ENCODE data around the gene LTF.

Gene LTF

GRCh38 chr3:46483825-46484224 lies 19.1 kb upstream of the LTF start:
- H3K9me3 Mint-ChIP-seq = no peaks in the 10 kb centered on the region
- H3K36me3 Mint-ChIP-seq = no peaks in the 10 kb centered on the region
- ATAC-seq (replicated peaks) (no peak), DNase-seq (no peak)
- H3K4me3 Mint-ChIP-seq = no peak overlapping the region
- no peak overlapping the region for H3K27ac Mint-ChIP-seq
- peaks cover 2 to 4% of the 10 kb centered on the region in 2 donors for H3K4me1 Mint-ChIP-seq
- peaks cover 10 to 34% of the 10 kb centered on the region in 2 donors for H3K27me3 Mint-ChIP-seq

GRCh38 chr3:46482632-46483350 lies 18.1 kb upstream of the LTF start:
- H3K4me1 Mint-ChIP-seq = no peaks in the 10 kb centered on the region
- H3K27ac Mint-ChIP-seq = no peak overlapping the region
- no peaks in the 10 kb centered on the region for H3K36me3 Mint-ChIP-seq
- no peak overlapping the region for H3K4me3 Mint-ChIP-seq
- ATAC-seq (replicated peaks) (no peak), DNase-seq (no peak)
- peaks cover 14 to 38% of the 10 kb centered on the region in 2 donors for H3K27me3 Mint-ChIP-seq
- H3K9me3 Mint-ChIP-seq = no peaks in the 10 kb centered on the region

DNA sequence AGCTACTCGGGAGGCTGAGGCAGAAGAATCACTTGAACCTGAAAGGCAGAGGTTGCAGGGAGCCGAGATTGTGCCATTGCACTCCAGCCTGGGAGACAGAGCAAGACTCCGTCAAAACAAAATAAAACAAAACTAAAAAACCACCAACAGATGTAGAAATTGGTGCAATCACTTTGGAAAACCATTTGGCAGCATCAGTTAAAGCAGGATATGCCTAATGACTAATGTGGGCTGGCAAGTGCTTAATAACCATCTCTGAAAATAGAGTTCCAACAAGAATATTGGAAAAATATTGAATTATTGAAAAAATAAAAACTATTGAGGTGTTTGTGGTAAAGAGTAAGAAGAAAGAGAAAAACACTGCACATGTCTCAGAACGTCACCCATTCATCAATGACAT lies 16.9 kb upstream of the LTF start:
- Mint-ChIP-seq H3K9me3 (no peaks in the 10 kb centered on the region), H3K27me3 (peaks cover 19 to 31% of the 10 kb centered on the region in 2 donors), H3K27ac (no peak overlapping the region), H3K4me3 (no peak overlapping the region), H3K4me1 (no peaks in the 10 kb centered on the region), H3K36me3 (no peaks in the 10 kb centered on the region)
- no peak for DNase-seq
- no peak for ATAC-seq (replicated peaks)

DNA sequence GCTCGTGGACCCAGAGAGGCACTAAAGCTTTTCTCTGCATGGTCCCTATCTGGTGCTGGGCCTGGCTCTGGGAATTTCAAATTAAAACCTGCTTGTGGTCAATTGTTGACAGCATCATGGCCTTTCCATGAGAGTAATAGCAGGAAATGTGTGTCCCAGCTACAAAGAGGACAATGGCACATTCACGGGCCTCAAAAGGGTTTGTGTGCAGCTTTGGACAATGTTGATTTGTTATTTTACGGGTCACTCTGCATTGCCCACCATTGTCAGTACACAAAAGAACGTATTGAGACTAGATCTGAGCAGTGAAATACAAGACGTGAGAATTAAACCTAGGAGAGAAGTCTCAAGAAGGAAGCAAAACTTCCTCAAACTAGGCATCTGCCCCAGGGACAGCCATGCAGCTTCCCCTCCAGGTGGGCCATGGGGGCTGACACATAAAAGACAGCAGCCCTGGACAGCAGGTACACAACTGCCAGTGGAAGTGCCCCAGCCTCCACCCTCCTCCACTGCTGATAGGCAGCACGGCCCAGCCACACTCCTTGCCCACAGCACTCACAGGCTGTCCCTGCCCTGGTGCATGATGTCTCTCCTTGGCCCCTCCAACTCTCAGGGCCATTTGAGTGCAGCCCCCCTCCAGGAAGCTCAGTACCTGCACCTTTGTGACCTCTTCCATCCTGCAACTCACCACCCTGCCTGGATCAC lies 15.9 kb upstream of the LTF start:
- Mint-ChIP-seq H3K27me3 (peaks cover 19 to 30% of the 10 kb centered on the region in 2 donors), H3K4me1 (no peaks in the 10 kb centered on the region), H3K9me3 (no peaks in the 10 kb centered on the region), H3K4me3 (no peak overlapping the region), H3K36me3 (peaks cover 0 to under 1% of the 10 kb centered on the region in 2 donors), H3K27ac (no peak overlapping the region)
- ATAC-seq (replicated peaks) (no peak), DNase-seq (no peak)

DNA sequence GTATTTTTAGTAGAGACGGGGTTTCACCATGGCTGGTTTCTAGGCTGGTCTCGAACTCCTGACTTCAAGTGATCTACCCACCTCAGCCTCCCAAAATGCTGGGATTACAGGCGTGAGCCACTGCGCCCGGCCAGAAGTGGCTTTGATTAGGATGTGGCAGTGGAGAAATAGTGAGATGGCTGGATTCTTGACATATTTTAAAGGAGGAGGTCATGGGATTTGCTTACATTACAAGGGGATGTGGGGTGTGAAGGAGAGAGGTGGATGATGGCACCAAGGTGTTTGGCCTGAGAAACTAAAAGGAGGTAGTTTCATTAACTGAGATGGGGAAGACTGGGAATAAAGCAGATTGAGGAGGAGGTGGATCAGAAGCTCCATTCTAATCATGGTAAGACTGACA lies 15.0 kb upstream of the LTF start:
- ATAC-seq (replicated peaks) (no peak), DNase-seq (no peak)
- Mint-ChIP-seq H3K27me3 (peaks cover 24 to 30% of the 10 kb centered on the region in 2 donors), H3K9me3 (peaks cover 6 to 9% of the 10 kb centered on the region in 2 donors), H3K27ac (no peak overlapping the region), H3K4me1 (no peaks in the 10 kb centered on the region), H3K36me3 (peaks cover 3% of the 10 kb centered on the region in 2 donors), H3K4me3 (no peak overlapping the region)

DNA sequence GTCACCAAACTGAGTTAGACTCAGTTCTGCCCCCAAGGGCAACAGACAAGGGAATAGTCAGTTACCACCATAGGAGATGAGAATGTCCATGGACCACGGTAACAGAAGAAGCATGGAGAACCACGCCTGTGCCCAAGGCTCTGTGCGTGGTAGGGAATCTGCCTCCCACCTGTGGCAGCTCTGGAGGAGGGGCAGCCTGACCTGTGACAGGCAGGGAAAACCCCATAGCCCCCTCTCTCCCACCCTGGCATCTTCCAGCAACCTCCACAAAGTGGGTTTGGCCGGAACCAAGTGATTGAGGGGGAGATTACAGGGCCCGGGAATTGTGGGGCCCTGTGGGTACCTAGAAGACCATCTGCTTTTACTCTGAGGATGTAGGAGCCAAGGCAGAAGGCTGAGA lies 14.3 kb upstream of the LTF start:
- Mint-ChIP-seq H3K9me3 (peaks cover 10 to 13% of the 10 kb centered on the region in 2 donors), H3K36me3 (peaks cover 6% of the 10 kb centered on the region in 2 donors), H3K4me1 (no peaks in the 10 kb centered on the region), H3K27me3 (peaks cover 24 to 36% of the 10 kb centered on the region in 2 donors), H3K27ac (no peak overlapping the region), H3K4me3 (no peak overlapping the region)
- DNase-seq = no peak
- ATAC-seq (replicated peaks) = no peak

DNA sequence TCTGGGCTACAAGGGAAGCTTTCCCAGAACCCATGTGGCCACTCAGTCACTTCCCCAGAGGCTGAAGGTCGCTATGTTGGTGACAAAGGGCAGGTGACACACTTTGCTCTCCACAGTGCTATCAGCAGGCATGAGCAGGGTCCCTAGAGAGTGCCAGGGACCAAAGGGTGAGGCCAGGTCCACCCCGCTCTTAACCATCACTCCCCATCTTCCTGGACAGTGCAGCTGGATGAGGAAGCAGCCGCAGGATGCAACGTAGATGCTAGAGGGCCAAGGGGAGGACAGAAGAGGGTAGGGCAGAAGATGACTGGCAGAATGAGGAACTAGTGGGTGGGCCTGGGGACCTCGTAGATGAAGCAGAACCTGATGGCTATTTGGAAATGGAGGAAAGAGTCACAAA lies 13.6 kb upstream of the LTF start:
- no peak for DNase-seq
- Mint-ChIP-seq H3K4me3 (no peak overlapping the region), H3K4me1 (no peaks in the 10 kb centered on the region), H3K27ac (no peak overlapping the region), H3K9me3 (peaks cover 11 to 13% of the 10 kb centered on the region in 2 donors), H3K27me3 (peaks cover 24 to 42% of the 10 kb centered on the region in 2 donors), H3K36me3 (peaks cover 6% of the 10 kb centered on the region in 2 donors)
- no peak for ATAC-seq (replicated peaks)

GRCh38 chr3:46477756-46478155 lies 13.1 kb upstream of the LTF start:
- DNase-seq = no peak
- H3K27me3 Mint-ChIP-seq = peaks cover 29 to 48% of the 10 kb centered on the region in 2 donors
- H3K9me3 Mint-ChIP-seq = peaks cover 11 to 13% of the 10 kb centered on the region in 2 donors
- no peak overlapping the region for H3K4me3 Mint-ChIP-seq
- peaks cover 6% of the 10 kb centered on the region in 2 donors for H3K36me3 Mint-ChIP-seq
- H3K27ac Mint-ChIP-seq = no peak overlapping the region
- no peak for ATAC-seq (replicated peaks)
- H3K4me1 Mint-ChIP-seq = no peaks in the 10 kb centered on the region

GRCh38 chr3:46477145-46477544 lies 12.4 kb upstream of the LTF start:
- H3K9me3 Mint-ChIP-seq = peaks cover 11 to 13% of the 10 kb centered on the region in 2 donors
- H3K36me3 Mint-ChIP-seq = peaks cover 6% of the 10 kb centered on the region in 2 donors
- peaks cover 30 to 50% of the 10 kb centered on the region in 2 donors for H3K27me3 Mint-ChIP-seq
- H3K4me1 Mint-ChIP-seq = no peaks in the 10 kb centered on the region
- H3K4me3 Mint-ChIP-seq = no peak overlapping the region
- H3K27ac Mint-ChIP-seq = no peak overlapping the region
- ATAC-seq (replicated peaks) = no peak
- DNase-seq = no peak

DNA sequence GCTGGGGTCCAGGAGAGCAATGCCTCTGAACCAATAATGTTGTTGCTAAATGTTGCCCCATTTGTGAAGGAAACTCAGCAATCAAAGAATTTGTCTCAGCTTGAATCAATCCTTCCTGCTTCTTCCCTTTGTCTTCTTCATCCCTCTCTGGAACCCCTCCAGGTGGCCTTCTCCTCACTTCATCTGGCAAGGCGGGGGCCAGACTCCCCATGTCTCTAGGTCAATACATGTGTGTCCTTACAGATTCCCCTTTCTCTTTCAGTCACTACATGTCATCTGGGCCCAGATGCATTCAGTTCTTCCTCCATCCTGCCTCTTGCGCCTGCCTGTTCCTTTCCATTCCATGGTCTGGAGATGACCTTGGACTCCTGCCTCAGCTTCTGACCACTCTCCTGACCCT lies 8.0 kb upstream of the LTF start:
- Mint-ChIP-seq H3K9me3 (peaks cover 11 to 13% of the 10 kb centered on the region in 2 donors), H3K36me3 (peaks cover 6% of the 10 kb centered on the region in 2 donors), H3K27me3 (peaks cover 21% of the 10 kb centered on the region in 2 donors), H3K4me1 (no peaks in the 10 kb centered on the region), H3K27ac (no peak overlapping the region), H3K4me3 (no peak overlapping the region)
- ATAC-seq (replicated peaks) = no peak
- DNase-seq = no peak

DNA sequence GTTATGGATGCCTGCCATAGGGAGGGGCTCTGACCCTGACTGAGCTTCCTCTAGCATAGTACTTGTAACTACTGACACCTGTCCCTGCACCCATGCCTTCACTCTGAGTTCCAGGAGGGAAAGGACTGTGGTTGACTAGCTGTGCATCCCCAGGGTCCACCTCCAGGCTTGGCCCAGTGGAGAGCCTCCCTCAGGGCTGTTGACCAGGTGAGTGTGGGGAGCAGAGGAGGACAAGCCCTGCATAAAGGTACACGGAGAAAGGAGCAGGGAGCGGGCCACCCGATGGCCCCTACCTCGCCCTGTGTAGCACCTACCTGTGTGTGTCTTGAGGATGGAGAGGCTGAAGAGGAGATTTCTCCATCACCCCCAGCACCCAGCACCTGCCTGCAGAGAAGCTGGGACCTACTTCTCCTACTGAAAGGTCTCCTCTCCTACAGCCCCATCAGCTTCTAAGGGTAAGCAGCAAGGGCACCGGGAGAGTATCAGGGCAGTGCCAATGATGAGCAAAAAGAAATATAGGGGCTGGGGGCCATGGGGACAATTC lies 6.7 kb upstream of the LTF start:
- H3K36me3 Mint-ChIP-seq = peaks cover 6% of the 10 kb centered on the region in 2 donors
- DNase-seq (no peak), ATAC-seq (replicated peaks) (no peak)
- peaks cover 11 to 13% of the 10 kb centered on the region in 2 donors for H3K9me3 Mint-ChIP-seq
- no peak overlapping the region for H3K27ac Mint-ChIP-seq
- H3K27me3 Mint-ChIP-seq = peaks cover 22 to 27% of the 10 kb centered on the region in 2 donors
- H3K4me1 Mint-ChIP-seq = no peaks in the 10 kb centered on the region
- no peak overlapping the region for H3K4me3 Mint-ChIP-seq

DNA sequence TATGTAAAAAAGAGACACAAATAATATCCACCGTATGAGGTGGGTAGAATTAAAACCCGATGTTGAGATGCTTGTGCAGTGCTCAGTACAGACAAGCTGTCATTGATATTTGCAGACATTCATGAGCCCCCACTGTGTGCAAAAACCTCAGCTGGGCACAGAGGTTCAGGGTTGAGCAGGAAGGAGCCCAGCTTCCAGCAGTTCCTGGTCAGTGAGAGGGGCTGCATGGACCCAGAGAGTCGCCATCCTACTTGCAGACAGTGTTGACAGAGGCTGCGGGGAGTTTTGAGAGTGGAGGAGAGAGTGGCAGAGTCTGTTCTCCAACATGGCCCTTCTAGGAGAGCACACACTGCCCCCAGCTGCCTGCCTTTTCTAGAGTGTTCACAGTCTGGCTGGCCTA lies 6.1 kb upstream of the LTF start:
- peaks cover 0 to 2% of the 10 kb centered on the region in 2 donors for H3K4me1 Mint-ChIP-seq
- H3K27ac Mint-ChIP-seq = no peak overlapping the region
- ATAC-seq (replicated peaks) = no peak
- no peak for DNase-seq
- peaks cover 11 to 13% of the 10 kb centered on the region in 2 donors for H3K9me3 Mint-ChIP-seq
- H3K36me3 Mint-ChIP-seq = peaks cover 6% of the 10 kb centered on the region in 2 donors
- H3K4me3 Mint-ChIP-seq = no peak overlapping the region
- peaks cover 28 to 33% of the 10 kb centered on the region in 2 donors for H3K27me3 Mint-ChIP-seq

DNA sequence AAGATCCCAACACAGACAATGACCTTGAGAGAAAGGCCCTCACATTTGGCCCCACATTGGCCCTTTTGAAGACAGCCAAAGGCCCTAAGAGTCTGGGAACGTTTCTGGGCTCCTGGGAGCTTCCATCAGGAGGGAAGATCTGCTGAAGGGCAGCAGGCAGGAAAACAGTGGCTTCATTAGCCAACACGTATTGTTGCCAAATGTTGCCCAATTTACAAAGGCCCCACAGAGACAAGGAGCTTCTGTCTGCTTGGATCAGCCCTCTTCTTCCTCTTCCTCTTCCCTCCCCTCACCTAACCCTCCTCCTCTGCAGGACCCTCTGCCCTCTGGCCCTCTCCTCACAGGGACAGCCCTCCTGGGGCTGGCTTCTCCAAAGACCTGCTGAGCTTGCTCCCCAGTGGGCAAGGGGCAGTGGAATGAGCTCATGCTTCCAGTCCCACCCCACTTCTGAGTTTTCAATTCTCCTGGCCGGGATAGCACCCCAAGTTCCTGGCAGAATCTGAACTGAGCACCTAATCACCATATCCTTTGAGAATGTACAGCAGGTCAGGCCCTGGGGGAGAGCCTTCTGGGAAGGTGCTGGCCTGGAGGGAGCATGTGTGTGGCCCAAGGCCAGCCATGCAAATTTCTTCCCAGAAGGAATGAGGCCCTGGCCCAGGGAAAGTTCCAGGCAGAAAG lies 5.1 kb upstream of the LTF start:
- Mint-ChIP-seq H3K4me1 (peaks cover 4 to 7% of the 10 kb centered on the region in 2 donors), H3K9me3 (peaks cover 5 to 6% of the 10 kb centered on the region in 2 donors), H3K4me3 (no peak overlapping the region), H3K36me3 (peaks cover 3% of the 10 kb centered on the region in 2 donors), H3K27ac (no peak overlapping the region), H3K27me3 (peaks cover 33 to 43% of the 10 kb centered on the region in 2 donors)
- ATAC-seq (replicated peaks) = no peak
- DNase-seq = no peak
